SK-N-SH treated with all-trans-retinoic acid at 6 μM for 48 hours (cell line): ENCODE results near the gene CYP19A1.

Source experiments
- ATAC-seq: fragments of 200-7000 bp; cut with Tn5 transposase; 3 replicates; pipeline ENCODE4 v1.9.1; 2020; ENCODE audit warnings: mild to moderate bottlenecking, moderate library complexity
- BACH2 ChIP-seq: fragments of 250-450 bp; sonication (Bioruptor Pico); IDR thresholded peaks from 2 replicates; pipeline ENCODE4 v1.9.0; 2021; ENCODE audit warnings: mild to moderate bottlenecking, borderline replicate concordance
- CSDC2 ChIP-seq: fragments of 250-450 bp; sonication (Bioruptor Pico); IDR thresholded peaks from 2 replicates; pipeline ENCODE4 v1.5.0; 2020; ENCODE audit warnings: mild to moderate bottlenecking, moderate library complexity
- CSRNP3 ChIP-seq: fragments of 250-450 bp; sonication (Bioruptor Pico); IDR thresholded peaks from 2 replicates; pipeline ENCODE4 v1.5.1; 2021; ENCODE audit warnings: mild to moderate bottlenecking, moderate library complexity
- ESRRG ChIP-seq: fragments of 250-450 bp; sonication (Bioruptor Pico); IDR thresholded peaks from 2 replicates; pipeline ENCODE4 v1.6.1; 2021; ENCODE audit warnings: mild to moderate bottlenecking
- GLIS3 ChIP-seq: fragments of 250-450 bp; sonication (Bioruptor Pico); IDR thresholded peaks from 2 replicates; pipeline ENCODE4 v1.5.0; 2020; ENCODE audit warnings: mild to moderate bottlenecking, moderate library complexity
- ISL1 ChIP-seq: fragments of 250-450 bp; sonication (Bioruptor Pico); IDR thresholded peaks from 2 replicates; pipeline ENCODE4 v2.1.2; 2022; ENCODE audit warnings: mild to moderate bottlenecking, moderate library complexity
- OSR1 ChIP-seq: fragments of 250-450 bp; sonication (Bioruptor Pico); IDR thresholded peaks from 2 replicates; pipeline ENCODE4 v1.8.0; 2022; ENCODE audit warnings: moderate library complexity, mild to moderate bottlenecking, inconsistent platforms
- PPARA ChIP-seq: fragments of 250-450 bp; sonication (Bioruptor Pico); IDR thresholded peaks from 2 replicates; pipeline ENCODE4 v1.5.0; 2020; ENCODE audit warnings: mild to moderate bottlenecking, borderline replicate concordance
- ZFP3 ChIP-seq: fragments of 250-450 bp; sonication (Bioruptor Pico); IDR thresholded peaks from 2 replicates; pipeline ENCODE4 v1.5.0; 2020; ENCODE audit warnings: mild to moderate bottlenecking, moderate library complexity
- ZFP30 ChIP-seq: fragments of 450-650 bp; formaldehyde crosslinking; IDR thresholded peaks from 2 replicates; pipeline ENCODE4 v1.5.0; 2022; ENCODE audit warnings: mild to moderate bottlenecking, moderate library complexity
- ZNF565 ChIP-seq: fragments of 450-650 bp; formaldehyde crosslinking; conservative IDR thresholded peaks from 2 replicates; pipeline ENCODE4 v1.5.0; 2020; ENCODE audit warnings: low read depth, mild to moderate bottlenecking, moderate library complexity
- ZNF70 ChIP-seq: fragments of 450-650 bp; formaldehyde crosslinking; IDR thresholded peaks from 2 replicates; pipeline ENCODE4 v1.5.0; 2020; ENCODE audit warnings: mild to moderate bottlenecking, moderate library complexity
- ZNF8 ChIP-seq: fragments of 450-650 bp; formaldehyde crosslinking; IDR thresholded peaks from 2 replicates; pipeline ENCODE4 v1.5.0; 2020; ENCODE audit warnings: mild to moderate bottlenecking, moderate library complexity
- TF ChIP-seq, protein P1 (sequence below): fragments of 250-450 bp; sonication (Bioruptor Pico); IDR thresholded peaks from 2 replicates; pipeline ENCODE4 v1.8.0; 2021; ENCODE audit warnings: low read depth, mild to moderate bottlenecking, moderate library complexity, borderline replicate concordance
- TF ChIP-seq, protein P2 (sequence below): fragments of 250-450 bp; sonication (Bioruptor Pico); IDR thresholded peaks from 2 replicates; pipeline ENCODE4 v1.8.0; 2020; ENCODE audit warnings: mild to moderate bottlenecking, moderate library complexity, borderline replicate concordance
- TF ChIP-seq, protein P3 (sequence below): fragments of 250-450 bp; sonication (Bioruptor Pico); IDR thresholded peaks from 2 replicates; pipeline ENCODE4 v1.5.1; 2020; ENCODE audit warnings: low read depth, mild to moderate bottlenecking, moderate library complexity

The CYP19A1 gene

GRCh38 chr15:51342227-51342999, 4.0 kb upstream of the CYP19A1 start:
- no peak for ATAC-seq
- TF ChIP-seq ZNF8 (CRISPR knock-in tag) = no peak
- no peak for TF ChIP-seq CSRNP3 (CRISPR knock-in tag)
- TF ChIP-seq CSDC2 = no peak
- no peak for TF ChIP-seq OSR1 (CRISPR knock-in tag)
- no peak for TF ChIP-seq ESRRG
- TF ChIP-seq, protein P1, sequence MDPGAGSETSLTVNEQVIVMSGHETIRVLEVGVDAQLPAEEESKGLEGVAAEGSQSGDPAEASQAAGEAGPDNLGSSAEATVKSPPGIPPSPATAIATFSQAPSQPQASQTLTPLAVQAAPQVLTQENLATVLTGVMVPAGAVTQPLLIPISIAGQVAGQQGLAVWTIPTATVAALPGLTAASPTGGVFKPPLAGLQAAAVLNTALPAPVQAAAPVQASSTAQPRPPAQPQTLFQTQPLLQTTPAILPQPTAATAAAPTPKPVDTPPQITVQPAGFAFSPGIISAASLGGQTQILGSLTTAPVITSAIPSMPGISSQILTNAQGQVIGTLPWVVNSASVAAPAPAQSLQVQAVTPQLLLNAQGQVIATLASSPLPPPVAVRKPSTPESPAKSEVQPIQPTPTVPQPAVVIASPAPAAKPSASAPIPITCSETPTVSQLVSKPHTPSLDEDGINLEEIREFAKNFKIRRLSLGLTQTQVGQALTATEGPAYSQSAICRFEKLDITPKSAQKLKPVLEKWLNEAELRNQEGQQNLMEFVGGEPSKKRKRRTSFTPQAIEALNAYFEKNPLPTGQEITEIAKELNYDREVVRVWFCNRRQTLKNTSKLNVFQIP (CRISPR knock-in tag) = no peak

DNA sequence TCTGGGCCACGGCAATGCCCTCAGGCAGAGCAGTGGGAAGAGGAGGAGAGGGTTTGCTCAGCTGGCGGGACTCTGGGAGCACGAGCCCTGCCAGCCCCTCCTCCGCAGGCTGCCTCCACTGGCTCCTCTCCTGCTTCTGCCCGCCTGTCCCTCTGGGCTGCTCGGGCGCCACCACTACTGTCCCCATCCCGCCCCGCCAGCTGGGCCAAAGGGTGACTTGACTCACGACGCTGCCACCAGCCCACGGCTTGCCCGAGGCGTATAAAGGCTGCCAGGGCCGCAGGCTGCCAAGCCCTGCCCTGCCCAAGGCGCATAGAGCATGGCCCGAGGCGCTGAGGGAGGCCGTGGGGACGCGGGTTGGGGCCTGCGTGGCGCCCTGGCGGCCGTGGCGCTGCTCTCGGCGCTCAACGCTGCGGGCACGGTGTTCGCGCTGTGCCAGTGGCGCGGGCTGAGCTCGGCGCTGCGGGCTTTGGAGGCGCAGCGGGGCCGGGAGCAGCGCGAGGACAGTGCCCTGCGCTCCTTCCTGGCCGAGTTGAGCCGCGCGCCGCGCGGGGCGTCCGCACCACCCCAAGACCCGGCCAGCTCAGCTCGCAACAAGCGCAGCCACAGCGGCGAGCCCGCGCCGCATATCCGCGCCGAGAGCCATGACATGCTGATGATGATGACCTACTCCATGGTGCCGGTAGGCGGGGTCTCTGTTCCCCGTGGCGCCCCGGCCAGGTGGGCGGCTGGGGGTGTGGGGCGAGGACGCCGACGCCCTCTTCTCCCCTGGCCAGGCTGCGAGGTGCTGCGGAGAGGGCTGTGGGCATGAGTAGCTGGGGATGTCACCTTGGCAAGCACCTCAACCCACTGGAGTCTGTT, 3.2 kb upstream of the CYP19A1 start, which contains the start of gene GLDN:
GLDN (plus strand) TSS at position 290 of the 861 bp plus-strand sequence; CDS start at position 320, 30 bp downstream.
- ATAC-seq = peak; percentile 57

More for the DNA sequence above, 3.2 kb upstream of the CYP19A1 start, which contains the start of gene GLDN:
- TF ChIP-seq ZFP3 (CRISPR knock-in tag) (no peak), GLIS3 (CRISPR knock-in tag) (no peak), PPARA (CRISPR knock-in tag) (no peak), ZNF565 (CRISPR knock-in tag) (no peak), ZNF70 (CRISPR knock-in tag) (no peak), BACH2 (CRISPR knock-in tag) (no peak), ZFP30 (CRISPR knock-in tag) (no peak), ISL1 (CRISPR knock-in tag) (no peak), CSRNP3 (CRISPR knock-in tag) (no peak), ESRRG (no peak)
- TF ChIP-seq, protein P2, sequence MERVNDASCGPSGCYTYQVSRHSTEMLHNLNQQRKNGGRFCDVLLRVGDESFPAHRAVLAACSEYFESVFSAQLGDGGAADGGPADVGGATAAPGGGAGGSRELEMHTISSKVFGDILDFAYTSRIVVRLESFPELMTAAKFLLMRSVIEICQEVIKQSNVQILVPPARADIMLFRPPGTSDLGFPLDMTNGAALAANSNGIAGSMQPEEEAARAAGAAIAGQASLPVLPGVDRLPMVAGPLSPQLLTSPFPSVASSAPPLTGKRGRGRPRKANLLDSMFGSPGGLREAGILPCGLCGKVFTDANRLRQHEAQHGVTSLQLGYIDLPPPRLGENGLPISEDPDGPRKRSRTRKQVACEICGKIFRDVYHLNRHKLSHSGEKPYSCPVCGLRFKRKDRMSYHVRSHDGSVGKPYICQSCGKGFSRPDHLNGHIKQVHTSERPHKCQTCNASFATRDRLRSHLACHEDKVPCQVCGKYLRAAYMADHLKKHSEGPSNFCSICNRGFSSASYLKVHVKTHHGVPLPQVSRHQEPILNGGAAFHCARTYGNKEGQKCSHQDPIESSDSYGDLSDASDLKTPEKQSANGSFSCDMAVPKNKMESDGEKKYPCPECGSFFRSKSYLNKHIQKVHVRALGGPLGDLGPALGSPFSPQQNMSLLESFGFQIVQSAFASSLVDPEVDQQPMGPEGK (CRISPR knock-in tag) = no peak
- TF ChIP-seq, protein P3, sequence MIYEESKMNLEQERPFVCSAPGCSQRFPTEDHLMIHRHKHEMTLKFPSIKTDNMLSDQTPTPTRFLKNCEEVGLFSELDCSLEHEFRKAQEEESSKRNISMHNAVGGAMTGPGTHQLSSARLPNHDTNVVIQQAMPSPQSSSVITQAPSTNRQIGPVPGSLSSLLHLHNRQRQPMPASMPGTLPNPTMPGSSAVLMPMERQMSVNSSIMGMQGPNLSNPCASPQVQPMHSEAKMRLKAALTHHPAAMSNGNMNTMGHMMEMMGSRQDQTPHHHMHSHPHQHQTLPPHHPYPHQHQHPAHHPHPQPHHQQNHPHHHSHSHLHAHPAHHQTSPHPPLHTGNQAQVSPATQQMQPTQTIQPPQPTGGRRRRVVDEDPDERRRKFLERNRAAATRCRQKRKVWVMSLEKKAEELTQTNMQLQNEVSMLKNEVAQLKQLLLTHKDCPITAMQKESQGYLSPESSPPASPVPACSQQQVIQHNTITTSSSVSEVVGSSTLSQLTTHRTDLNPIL (CRISPR knock-in tag) = no peak
- TF ChIP-seq, protein P1 (CRISPR knock-in tag) = no peak
